ENCODE measurements around the gene FAM118B.

DNA sequence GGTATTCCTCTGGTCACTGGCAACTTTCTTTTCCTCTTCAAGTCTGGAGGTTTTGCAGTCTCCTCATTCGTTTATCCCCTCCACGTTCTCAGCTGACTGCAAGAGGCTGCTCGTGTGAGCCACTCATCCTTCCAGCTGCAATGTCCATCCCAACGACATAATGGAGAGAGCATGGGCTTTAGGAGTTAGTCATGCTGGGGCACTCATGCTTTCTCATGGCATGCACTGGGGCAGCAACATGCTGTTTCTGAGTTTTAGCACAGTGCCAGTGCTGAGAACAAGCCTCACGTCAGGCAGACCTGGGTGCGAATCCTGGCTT, 99.4 kb downstream of the FAM118B start:
- TF ChIP-seq CTCF (IDR thresholded peaks at IDR 0.05 in 8 of 11, conservative IDR thresholded peaks at IDR 0.05 in 3 of 11) = no peak
- no peak for TF ChIP-seq POLR2AphosphoS5 (IDR thresholded peaks at IDR 0.05)
- TF ChIP-seq POLR2A (IDR thresholded peaks at IDR 0.05) = no peak

All from spleen (tissue), 7 donors.